Measurements from ENCODE around the gene RSBN1L.

Gene RSBN1L

DNA sequence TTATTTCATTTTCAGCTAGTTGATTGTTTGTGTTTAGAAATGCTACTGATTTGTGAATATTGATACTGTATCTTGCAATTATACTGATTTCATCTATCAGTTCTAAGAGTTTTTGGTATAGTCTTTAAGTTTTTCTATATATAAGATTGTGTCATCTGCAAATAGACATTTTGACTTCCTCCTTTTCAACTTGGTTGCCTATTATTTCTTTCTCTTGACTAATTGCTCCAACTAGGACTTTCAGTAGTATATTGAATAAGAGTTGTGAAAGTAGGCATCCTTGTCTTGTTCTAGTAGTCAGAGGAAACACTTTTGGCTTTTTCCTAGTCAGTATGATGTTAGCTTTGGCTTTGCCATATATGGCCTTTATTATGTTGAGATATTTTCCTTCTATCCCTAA is 122.8 kb downstream of the RSBN1L start:
- TF ChIP-seq, protein P1, sequence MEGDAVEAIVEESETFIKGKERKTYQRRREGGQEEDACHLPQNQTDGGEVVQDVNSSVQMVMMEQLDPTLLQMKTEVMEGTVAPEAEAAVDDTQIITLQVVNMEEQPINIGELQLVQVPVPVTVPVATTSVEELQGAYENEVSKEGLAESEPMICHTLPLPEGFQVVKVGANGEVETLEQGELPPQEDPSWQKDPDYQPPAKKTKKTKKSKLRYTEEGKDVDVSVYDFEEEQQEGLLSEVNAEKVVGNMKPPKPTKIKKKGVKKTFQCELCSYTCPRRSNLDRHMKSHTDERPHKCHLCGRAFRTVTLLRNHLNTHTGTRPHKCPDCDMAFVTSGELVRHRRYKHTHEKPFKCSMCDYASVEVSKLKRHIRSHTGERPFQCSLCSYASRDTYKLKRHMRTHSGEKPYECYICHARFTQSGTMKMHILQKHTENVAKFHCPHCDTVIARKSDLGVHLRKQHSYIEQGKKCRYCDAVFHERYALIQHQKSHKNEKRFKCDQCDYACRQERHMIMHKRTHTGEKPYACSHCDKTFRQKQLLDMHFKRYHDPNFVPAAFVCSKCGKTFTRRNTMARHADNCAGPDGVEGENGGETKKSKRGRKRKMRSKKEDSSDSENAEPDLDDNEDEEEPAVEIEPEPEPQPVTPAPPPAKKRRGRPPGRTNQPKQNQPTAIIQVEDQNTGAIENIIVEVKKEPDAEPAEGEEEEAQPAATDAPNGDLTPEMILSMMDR (IDR thresholded peaks at IDR 0.05; ENCODE audit: insufficient read depth, missing control alignments): no peak
- no peak for DNase-seq (ENCODE audit: insufficient read length, low spot score)
- no peak for FAIRE-seq

DNA sequence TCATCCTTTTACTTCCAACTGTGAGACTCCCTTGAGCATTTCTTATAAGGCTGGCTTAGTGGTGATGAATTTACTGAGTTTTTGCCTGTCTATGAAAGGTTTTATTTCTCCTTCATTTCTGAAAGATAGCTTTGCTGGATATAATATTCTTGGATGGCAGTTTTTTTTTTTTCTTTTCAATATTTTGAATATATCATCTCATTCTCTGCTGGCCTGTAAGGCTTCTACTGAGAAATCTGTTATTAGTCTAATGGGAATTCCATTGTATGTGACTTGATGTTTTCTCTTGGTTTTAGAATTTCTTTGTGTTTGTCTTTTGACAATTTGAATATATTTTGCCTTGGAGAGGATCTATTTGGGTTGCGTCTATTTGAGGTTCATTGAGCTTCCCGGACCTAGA is 124.7 kb downstream of the RSBN1L start:
- FAIRE-seq (no peak), DNase-seq (ENCODE audit: insufficient read length, low spot score) (no peak)
- TF ChIP-seq, protein P1 (IDR thresholded peaks at IDR 0.05; ENCODE audit: insufficient read depth, missing control alignments): no peak

DNA sequence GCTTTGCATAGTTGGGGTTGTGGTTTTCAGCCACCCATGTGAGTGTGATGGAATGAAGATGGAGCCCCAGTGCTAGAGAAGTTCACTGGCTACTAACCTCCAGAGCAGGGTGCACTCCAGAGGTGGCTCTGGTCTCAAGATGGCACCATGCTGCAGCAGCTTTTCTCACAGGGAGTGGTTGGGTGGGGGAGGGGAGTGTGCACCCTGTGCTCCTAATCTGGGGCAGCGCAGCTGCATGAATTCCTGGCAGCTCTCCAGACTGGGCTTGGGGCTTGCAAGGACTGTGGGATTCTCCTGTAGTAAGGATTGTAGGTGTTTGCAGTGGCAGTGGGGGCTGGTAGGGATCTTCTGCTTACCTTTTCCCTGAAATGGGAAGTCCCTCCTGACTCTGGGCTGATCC is 126.0 kb downstream of the RSBN1L start:
- DNase-seq (ENCODE audit: insufficient read length, low spot score): no peak
- no peak for FAIRE-seq
- TF ChIP-seq, protein P1 (IDR thresholded peaks at IDR 0.05; ENCODE audit: insufficient read depth, missing control alignments): no peak

DNA sequence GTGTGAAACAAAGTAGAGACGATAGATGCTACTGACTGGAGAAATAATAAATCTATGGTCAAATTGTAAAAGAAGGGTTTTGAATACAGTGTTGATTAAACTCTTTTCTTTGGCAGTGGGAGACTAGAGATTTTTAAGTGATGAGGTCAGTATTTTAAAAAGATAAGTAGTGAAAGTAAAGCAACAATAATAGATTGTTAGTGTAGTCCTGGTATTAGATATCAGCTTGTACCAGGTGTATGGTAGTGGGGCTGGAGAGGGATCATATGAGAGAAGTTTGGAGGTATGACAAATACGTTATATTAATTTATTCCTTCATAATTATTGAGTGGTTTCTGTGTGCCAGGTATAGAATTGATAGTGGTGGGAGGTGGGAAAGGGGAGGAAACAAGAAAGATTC is 127.5 kb downstream of the RSBN1L start:
- DNase-seq (ENCODE audit: insufficient read length, low spot score) (no peak), FAIRE-seq (no peak)
- TF ChIP-seq, protein P1 (IDR thresholded peaks at IDR 0.05; ENCODE audit: insufficient read depth, missing control alignments): no peak

DNA sequence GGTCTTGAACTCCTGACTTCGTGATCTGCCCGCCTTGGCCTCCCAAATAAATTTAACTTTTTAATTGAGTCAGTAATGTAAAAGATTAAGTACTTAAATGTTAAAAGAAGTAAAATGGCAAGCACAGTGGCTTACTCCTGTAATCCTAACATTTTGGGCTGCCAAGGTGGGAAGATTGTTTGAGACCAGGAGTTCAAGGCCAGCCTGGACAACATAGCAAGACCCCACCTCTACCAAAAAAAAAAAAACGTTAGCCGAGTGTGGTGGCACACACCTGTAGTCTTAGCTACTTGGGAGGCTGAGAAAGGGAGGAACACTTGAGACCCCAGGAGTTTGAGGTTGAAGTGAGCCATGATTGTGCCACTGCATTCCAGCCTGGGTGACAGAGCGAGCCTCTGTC is 128.4 kb downstream of the RSBN1L start:
- TF ChIP-seq, protein P1 (IDR thresholded peaks at IDR 0.05; ENCODE audit: insufficient read depth, missing control alignments): no peak
- no peak for FAIRE-seq

DNA sequence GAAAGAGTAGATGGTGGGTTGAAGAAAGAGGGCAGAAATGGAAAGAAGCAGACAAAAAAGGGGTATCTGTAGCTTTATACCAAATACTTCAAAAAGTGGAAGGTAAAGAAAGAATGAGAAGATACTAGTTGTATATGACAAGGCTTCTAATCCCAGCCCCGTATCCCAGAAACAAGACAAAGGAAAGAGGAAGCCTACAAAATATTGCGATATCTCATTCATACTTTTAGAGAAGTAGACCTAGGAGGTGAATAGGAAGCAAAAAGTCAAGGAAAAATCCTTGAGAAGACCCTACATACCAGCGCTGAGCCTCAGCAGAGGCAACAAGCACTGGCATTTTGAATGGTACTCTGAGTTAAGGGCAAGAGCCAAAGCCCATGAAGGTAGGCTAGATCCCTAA is 128.9 kb downstream of the RSBN1L start:
- TF ChIP-seq, protein P1 (IDR thresholded peaks at IDR 0.05; ENCODE audit: insufficient read depth, missing control alignments): no peak
- FAIRE-seq (no peak), DNase-seq (ENCODE audit: insufficient read length, low spot score) (no peak)

More for the DNA sequence above, 128.4 kb downstream of the RSBN1L start:
- DNase-seq (ENCODE audit: insufficient read length, low spot score): no peak

DNA sequence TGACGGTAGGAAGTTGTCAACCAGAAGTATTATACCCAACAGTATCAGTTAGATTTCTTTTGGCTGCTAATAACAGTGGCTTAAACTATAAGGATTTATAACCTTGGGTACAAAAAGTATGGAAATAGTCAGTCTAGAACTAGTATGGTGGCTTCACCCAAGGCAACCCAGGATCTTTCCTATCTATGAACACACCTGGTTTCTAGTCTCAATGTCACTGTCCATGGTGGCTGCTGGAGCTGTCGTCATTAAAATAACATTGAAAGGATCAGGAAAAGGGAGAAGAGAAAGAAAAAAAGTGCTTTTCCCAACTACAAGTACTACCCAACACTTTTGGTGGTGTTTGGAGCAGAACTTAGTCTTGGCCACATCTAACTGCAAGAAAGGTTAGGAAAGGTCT is 130.0 kb downstream of the RSBN1L start:
- DNase-seq (ENCODE audit: insufficient read length, low spot score) (no peak), FAIRE-seq (no peak)
- TF ChIP-seq, protein P1 (IDR thresholded peaks at IDR 0.05; ENCODE audit: insufficient read depth, missing control alignments): no peak

All from D721Med (cell line).